CD4-positive, alpha-beta T cell treated with Interferon gamma for 1 hour (primary cell): ENCODE results near the gene CFAP43.
A peak's percentile ranks its signal among the peaks of the same experiment; 100 is the strongest.
"Not testable (repeated sequence)": the region's sequence is repeated elsewhere in the genome, so short reads cannot be mapped to it uniquely, and the experiment has no call there.

Experiments used
- DNase-seq: peaks from one replicate; pipeline ENCODE4 v3.0.0-alpha.2; 2020

The CFAP43 gene

DNA sequence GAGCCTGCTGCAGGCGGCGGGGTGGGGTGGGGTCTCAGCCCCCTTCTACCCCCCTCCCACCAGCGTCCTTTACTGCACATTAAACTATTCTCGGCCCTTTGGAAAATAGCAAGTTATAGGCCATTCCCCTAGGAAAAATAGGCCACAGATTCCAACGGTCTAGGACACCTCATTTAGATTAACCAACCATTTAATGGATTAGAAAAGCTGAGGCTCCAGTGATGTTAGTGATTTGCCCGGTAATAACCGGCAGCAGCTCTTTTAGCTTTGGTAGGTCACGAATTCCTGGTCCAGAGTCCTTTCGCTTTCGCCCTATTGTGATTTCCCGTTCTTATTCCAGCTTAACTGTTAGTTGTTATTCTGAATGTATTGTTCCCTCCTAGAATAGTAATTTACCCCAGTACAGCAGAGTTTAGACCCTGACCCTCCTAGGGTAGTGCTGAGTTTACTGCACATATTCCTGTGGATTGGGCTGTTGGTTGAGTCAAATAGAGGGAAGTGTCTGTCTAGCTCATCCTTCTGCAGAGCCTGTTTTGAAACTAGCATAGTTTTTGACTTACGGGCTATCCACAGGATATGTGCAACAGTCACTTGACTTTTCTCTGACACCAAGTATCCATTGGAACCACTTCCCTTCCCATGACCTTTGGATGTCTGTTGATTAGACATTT lies 23.3 kb upstream of the CFAP43 start:
- no peak for DNase-seq

DNA sequence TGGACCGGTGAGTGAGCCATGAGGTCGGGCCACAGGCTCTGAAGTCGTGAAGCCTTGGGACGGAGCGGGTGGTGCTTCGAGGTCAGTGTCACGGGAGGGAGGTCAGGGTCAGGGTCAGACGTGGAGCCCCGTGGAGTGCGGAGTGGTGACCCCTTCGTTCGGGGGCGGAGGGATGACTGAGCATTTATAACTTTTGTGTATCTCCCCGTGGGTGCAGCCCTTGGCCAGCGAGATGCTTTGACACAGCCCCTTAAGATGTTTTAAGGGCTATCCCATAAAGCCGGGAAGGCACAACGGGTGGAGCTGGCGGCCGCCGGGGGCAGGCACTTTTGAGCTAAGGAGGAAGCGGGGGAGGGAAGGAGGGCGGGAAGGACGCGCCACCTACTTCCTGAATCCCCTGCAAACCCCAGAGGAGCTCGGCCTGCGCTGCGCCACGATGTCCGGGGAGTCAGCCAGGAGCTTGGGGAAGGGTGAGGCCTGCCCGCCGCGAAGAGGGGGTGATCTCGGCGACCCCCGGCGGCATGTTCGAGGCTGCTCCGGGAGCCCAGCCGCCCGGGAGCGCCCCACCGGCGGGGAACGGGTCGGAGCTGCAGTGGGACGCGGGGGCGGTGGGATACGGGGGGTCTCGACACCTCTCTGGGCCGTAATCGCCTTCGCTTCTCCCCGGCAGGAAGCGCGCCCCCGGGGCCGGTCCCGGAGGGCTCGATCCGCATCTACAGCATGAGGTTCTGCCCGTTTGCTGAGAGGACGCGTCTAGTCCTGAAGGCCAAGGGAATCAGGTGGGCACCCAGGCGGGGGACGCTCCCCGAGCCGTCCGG lies 22.5 kb upstream of the CFAP43 start, which contains the start of gene GSTO1:
Gene GSTO1 (plus strand): TSS at position 400 of the 818 bp plus-strand sequence. CDS start 37 bp downstream, at position 437.
- DNase-seq, result peak; percentile 64

DNA sequence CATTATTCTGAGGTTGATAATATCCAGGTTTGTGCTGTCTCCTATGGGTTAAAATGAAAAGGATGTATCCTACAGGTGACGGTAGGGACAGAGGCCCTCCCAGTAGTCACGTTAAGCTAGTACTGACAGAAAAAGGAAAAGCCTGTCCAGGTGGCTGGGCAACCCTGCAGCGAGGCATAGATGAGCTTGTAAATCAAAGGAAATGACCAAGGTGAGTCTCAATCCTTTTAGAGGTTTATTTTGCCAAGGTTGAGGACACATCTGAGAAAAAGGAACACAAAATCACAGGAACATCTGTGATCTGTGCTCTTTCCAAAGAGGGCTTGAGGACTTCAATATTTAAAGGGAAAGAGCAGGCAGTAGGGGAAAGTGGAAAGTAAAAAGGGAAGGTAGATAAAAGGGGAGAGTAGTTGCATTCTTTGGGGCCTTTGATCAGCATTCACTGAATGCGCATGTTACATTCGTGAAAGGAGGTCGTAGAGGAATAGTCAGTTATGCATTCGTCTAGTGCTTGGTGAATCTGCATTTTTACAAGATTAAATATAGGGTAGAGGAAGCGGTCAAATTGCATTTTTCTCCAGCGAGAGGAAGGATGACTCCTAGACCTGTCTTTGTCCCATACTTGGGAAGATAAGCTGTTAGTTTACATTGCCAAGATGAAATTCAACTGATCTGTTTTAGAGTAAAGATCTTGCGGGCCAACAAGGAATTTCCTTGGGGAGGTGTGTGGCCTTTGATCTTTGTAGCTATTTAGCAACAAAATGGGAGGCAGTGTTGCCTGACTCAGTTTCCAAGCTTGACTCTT lies 21.6 kb upstream of the CFAP43 start:
- DNase-seq, result no peak

DNA sequence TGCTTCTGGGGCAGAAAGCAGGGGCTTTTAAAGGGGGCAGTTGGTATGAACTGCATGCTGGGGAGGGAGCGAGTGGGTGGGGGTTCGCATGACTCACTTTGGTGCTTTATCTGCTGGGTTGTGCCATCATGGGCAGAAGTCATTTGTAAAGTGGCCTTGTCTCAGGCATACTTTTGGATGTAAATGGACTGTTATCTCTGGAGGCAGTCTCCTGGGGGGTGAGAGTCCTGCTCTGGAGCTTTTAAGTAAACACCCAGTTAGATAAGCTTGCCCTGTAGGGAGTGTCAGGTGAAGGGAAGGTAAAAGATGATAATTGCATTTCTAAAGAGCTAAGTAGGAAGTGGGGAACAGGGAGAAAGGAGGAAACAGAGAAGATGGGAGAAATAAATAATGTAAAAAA lies 20.9 kb upstream of the CFAP43 start:
- no peak for DNase-seq

DNA sequence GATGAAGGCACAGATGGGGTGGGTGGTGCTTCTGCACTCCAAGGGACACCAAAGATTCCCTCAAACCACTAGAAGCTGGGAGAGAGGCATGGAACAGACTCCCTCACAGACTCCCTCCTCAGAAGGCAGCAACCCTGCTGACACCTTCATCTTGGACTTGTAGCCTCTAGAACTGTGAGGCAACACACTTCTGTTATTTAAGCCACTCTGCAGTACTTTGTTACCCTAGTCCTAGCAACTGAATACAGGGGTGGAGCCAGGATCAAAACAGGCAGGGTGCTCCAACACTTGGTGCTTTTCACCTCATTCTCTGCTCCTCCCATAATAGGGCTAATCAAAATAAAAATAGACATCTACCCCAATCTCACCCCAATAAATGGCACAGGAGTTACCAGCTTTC lies 20.2 kb upstream of the CFAP43 start:
- no peak for DNase-seq

DNA sequence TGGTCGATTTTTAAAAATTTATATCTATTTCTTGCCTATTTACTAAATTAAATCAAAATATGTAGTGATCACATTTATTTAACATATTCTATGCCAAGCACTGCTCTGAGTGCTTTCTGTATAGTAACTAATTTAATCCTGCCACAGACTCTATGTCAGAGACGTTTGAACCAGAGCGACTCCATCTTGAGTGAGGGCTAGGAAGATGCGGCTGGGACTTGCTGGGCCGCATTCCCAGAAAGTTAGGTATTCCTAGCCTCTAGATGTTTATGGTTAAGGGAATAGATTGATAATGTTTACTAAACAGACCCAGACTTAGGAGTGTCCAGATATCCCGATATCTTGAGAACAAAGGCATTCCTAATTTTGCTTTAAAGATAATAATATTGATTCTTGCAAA lies 19.3 kb upstream of the CFAP43 start:
- no peak for DNase-seq

DNA sequence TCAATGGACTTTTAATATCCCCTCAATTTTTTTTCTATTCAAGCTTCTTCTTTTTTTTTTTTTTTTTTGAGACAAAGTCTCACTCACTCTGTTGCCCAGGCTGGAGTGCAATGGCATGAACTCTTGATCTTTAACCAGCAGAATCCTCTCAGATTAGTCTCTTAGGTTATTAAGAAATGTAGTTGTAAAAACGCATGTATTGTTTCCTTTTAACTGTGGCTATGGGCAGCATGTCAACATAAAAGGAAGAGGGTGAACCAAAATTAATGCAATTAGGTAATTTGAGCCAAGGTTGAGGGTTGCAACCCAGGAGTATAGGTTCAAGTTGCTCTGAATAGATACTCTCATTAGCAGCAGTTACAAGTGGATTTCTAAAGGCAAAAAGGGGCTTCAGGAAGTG lies 18.2 kb upstream of the CFAP43 start:
- DNase-seq, result no peak

DNA sequence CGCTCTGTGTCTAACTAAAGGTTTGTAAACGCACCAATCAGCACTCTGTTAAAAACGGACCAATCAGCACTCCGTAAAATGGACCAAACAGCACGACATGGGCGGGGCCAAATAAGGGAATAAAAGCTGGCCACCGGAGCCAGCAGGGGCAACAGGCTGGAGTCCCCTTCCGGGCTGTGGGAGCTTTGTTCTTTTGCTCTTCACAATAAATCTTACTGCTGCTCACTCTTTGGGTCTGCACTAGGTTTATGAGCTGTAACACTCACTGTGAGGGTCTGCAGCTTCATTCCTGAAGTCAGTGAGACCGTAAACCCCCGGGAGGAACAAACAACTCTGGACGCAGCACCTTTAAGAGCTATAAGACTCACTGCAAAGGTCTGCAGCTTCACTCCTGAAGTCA lies 16.8 kb upstream of the CFAP43 start:
- DNase-seq, result not testable (repeated sequence)

DNA sequence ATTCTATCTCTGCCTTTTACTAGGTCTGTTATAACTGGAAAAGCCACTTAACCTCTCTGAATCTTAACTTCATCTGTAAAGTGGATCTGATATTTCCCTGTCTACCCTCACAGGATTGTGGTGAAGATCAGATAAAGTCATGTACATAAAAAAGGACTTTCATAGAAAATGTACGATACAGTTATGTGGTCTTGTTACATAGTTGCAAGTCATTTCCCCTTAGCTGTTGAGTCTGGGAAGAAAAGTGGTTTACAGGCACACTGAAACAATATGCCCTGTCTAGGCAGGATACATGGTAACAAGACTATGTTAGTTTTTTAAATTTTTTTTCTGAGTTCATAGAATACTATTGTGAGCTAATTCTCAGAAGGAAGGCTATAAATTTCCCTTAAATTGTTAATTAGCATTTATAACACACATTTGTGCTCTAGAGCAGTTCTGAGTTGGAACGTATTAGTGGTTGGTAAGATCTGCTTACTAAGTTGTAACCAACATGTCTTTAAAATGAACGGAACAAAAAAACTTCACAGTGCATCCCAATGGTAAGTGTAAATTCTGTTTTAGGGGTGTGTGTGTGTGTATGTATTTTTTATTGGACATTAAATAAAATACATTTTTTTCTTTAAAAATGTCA lies 15.5 kb upstream of the CFAP43 start:
- DNase-seq, result no peak

DNA sequence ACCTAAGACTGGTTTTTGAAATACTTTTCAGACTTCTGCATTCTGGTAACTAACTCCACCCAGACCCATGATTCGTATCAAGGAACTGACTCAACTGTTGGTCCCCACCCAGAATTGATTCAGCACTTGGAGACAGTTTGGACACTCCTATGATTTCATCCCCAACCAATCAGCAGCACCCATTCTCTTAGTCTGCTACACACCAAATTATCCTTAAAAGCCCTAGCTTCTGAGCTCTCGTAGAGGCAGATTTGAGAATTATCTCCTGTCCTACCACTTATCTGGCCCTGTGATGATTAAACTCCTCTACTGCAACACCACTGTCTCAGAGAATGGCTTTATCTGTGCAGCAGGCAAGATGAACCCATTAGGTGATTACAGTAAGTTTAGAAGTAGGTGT lies 14.8 kb upstream of the CFAP43 start:
- peak; percentile 62 for DNase-seq

DNA sequence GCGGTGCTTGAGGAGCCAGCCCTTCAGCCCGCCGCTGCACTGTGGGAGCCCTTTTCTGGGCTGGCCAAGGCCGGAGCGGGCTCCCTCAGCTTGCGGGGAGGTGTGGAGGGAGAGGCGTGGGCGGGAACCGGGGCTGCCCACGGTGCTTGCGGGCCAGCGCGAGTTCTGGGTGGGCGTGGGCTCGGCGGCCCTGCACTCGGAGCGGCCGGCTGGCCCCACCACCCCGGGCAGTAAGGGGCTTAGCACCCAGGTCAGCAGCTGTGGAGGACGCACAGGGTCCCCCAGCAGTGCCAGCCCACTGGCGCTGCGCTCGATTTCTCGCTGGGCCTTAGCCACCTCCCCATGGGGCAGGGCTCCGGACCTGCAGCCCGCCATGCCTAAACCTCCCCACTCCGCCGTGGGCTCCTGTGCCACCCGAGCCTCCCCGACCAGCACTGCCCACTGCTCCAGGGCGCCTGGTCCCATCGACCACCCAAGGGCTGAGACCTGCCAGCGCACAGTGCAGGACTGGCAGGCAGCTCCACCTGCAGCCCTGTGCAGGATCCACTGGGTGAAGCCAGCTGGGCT lies 13.0 kb upstream of the CFAP43 start:
- DNase-seq, result no peak

DNA sequence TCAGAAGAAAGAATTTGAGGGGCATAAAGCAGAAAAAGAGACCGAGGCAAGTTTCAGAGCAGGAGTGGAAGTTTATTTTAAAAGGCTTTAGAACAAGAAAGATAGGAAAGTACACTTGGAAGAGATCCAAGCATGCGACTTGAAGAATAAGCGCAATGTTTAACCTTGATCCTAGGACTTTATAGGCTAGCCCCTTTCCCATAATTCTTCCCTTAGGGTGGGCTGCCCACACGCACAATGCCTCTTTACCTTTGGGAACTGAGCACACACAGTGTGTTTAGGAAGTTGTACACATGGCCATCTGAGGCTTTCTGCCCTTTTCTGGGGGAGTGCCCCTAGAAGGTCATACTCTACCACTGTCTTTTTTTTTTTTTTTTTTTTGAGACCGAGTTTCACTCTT lies 11.3 kb upstream of the CFAP43 start:
- DNase-seq, result no peak

DNA sequence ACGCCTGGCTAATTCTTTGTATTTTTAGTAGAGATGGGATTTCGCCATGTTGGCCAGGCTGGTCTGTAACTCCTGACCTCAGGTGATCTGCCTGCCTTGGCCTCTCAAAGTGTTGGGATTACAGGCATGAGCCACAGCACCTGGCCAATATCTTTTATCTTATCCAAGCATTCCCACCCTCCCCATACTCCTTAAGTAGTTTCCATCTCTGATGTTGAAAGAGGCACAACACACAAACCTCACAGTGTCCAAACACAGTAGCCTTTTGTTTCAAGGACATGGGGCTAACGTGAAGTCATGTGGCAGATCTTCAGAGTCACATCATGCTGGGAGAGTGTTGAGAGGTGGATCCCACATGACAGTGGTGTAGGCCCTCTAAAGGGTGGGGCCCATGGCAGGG lies 10.8 kb upstream of the CFAP43 start:
- DNase-seq, result not testable (repeated sequence)

DNA sequence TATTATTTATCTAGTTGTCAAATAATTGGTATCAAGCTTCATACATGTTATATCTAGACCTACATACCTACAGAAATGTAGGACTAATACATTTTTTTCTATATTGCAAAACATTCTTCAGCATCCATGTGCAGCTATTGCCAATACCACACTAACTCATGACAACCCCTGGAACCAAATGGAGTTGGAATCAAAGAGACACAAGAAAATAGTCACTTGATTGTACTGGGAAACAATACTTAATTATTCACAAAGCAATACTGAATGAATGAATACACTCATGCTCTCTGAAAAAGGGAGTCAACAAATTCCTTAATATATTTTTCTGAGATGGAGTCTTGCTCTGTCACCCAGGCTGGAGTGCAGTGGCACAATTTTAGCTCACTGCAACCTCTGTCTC lies 10.4 kb upstream of the CFAP43 start:
- DNase-seq, result no peak

DNA sequence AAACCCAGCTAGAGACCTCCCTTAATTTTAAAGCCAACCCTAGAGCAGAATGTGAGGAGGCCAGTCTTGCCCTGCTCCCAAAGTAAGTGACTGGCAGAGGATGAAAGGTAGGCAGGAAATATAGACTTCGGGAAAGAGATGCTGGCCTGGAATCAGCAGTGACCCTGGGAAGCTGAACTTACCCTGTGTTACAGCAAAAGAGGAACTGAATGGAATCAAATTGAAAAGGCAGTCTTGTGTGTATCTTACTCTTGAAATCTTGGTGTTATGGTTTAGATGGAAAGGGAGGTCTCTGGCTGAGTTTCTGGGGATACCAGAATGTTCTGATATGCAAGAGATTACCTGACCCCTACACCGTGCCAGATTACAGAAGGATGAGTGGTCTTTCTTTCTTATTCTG lies 7.9 kb upstream of the CFAP43 start:
- DNase-seq, result no peak

DNA sequence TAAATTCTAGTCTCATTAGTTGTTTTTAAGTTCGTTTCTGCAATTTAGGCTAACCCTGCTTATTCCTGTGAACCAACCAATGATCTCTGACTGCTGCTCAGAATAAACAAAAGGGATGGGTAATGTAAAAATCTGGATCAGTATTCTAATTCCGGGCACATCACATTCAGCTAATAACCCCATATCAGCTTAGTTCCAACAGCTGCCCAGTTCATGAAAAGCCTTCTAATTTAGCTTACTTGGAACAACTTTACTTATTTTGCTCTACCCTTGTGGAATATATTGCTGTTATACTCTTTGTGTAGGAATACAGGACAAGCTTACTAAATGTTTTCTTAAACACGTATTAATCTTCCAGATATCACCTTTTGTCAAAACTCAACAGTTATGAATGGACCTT lies 3.6 kb upstream of the CFAP43 start:
- DNase-seq, result no peak

DNA sequence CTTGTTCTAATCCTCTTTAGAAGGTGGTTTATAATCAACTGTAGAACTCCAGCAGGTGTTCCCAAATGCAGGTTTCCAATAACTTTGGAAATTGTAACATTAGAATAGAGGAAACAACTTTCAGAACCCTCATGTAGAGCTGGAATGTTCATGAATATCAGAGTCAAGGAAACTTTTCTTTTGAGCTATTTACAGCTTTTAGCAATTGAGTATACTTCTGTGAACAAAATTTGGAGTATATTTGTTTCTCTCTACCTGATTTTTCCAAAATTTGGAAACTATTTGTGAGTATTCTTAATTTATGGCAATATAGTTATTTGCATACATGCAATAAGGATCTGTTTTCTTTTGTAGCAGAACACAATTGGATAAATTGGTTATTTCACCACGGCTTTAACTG lies 2.8 kb upstream of the CFAP43 start:
- DNase-seq, result no peak

DNA sequence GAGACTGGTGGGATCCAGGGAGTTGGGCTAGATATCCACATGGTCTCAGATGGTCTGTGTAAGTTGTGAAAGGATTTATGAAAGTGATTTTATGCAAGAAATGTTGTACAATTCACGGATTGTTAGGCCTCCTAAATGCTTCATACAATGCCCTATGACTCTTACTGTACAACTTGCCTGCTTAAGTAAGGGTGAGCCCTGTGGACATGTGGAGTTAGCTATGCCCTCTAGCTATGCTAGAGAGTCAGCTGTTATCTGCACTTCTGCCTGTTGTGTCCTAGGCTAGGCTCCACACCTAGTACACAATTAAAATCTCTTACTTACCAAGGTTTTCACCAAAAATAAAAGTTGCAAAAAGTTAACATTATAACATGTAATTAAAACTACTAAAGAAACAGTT lies 1.7 kb upstream of the CFAP43 start:
- no peak for DNase-seq

DNA sequence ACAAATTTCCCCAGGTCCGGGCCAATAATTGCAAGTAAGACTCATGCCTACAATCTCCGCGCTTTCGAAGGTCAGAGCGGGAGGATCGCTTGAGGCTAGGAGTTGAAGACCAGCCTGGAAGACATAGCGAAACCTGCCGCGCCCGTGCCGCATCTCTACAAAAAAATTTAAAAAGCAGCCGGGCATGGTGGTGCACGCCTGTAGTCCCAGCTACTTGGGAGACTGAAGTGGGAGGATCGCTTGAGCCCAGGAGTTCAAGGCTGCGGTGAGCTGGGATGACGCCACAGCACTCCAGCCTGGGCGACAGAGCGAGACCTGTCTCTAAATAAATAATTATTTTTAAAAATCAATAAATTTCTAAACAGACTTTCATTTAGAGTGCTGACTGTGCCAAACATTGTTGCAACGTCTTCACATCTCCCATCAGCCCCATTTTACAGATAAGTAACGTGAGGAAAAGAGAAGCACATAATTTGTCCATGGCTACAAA lies 494 bp upstream of the CFAP43 start:
- no peak for DNase-seq

DNA sequence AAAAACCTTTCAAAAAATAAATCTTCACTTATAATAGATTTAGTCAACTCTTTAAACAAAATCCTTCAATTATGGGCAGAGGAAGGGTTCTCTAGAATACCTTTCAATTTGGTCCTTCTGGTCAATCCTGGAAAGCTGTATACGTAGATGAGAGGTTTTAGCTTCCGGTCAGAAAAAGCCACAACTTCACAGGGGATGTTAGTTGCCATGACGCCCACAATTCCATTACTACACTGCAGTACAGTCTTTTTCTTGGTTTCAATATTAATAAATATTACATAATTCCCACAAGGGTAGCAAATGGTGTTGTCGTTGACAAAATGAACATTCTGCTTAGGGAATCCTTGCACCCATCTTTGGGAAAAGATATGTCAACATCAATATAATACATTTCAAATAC lies 1.7 kb downstream of the CFAP43 start:
- no peak for DNase-seq

DNA sequence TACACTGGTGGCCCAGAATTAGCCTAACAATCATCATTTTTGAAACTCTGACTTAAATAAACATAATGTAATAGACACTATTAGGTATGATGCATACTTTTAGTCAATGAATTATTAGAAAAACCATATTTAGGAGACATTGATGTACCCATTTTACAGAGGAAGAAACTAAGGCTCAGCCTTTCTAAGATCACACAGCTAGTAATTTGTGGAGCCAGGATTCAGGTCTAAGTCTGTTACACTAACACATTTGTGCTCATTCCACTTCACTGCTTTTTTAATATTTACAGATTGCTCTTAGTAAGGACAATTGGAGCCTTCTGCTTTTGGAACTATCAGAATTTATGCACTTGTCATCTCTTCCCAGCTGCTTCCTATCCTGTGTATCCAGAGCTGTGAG lies 8.9 kb downstream of the CFAP43 start:
- DNase-seq, result no peak

DNA sequence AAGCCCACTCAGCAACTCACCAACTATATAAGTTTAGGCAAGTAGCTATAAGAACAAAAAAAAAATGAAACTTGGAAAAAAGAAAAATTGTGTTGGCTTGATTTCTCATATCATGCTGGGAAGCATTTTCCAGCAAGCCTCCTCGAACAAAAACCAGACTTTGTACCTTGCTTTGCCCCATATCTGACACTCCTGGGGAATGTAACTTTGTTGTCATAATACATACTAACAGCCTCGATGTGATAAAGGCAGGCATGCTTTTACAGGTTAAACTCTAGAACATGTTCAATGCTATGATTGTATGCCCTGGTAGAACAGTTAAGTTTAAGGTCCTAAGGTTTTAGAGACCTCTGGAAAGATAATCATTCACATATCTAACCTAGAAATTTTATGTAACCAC lies 11.6 kb downstream of the CFAP43 start:
- no peak for DNase-seq

DNA sequence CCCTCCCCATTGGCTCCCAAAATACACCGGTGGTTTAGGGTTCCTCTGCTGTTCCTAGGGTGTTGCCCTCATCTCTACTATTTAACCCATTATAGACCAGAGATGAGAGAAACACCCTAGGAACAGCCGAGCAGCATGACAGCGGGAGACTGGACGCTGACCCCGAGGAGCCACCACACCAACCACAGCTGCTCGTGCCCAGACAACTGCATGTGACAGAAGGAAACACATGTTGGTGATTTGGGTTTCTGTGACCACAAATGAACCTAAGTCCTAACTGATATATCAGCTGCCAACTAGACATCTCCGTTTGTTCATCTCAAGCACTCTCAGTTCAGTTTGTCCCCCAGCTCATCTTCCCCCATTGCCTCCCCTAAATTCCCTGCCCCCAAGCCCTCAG lies 13.4 kb downstream of the CFAP43 start:
- DNase-seq, result no peak
